Limb (tissue), 2 donors: ENCODE data around the gene PAX9.

ENCODE experiments used
- DNase-seq, 2 donors: peaks; one replicate each; pipeline ENCODE4 v3.0.0-alpha.2; 2016; ENCODE audit errors: extremely low spot score in 2 of 2

The PAX9 gene

GRCh38 chr14:36661506-36662257 lies at the start of gene PAX9:
TSS of gene PAX9 (plus strand) at chr14:36661860. CDS start at chr14:36662090, 230 bp downstream.
- DNase-seq: peak; percentile 85 to 92

- DNase-seq: no peak
These were observed 43.8 kb upstream of the PAX9 start for GRCh38 chr14:36617824-36618223.

- no peak for DNase-seq
These were observed 43.0 kb upstream of the PAX9 start for GRCh38 chr14:36618641-36619040.

GRCh38 chr14:36619131-36619530 lies 42.5 kb upstream of the PAX9 start:
- no peak for DNase-seq

- DNase-seq: no peak
These were observed 41.8 kb upstream of the PAX9 start for GRCh38 chr14:36619853-36620252.

- DNase-seq: no peak
These were observed 36.6 kb upstream of the PAX9 start for GRCh38 chr14:36625014-36625413.

- DNase-seq: no peak
These were observed 36.2 kb upstream of the PAX9 start for GRCh38 chr14:36625436-36625835.

- no peak for DNase-seq
These were observed 35.5 kb upstream of the PAX9 start for GRCh38 chr14:36626151-36626550.

- DNase-seq: no peak
These were observed 33.7 kb upstream of the PAX9 start for GRCh38 chr14:36627981-36628380.

- DNase-seq: no peak
These were observed 28.1 kb upstream of the PAX9 start for GRCh38 chr14:36633580-36633979.

GRCh38 chr14:36646664-36647416 lies 14.8 kb upstream of the PAX9 start:
- peak in 1 of 2 donors; percentile 68 for DNase-seq

GRCh38 chr14:36647417-36647823 lies 14.2 kb upstream of the PAX9 start:
- no peak for DNase-seq

GRCh38 chr14:36647824-36648753 lies 13.6 kb upstream of the PAX9 start:
- DNase-seq: peak; percentile 62 to 76

- DNase-seq: no peak
These were observed 11.6 kb upstream of the PAX9 start for GRCh38 chr14:36649872-36650650.

GRCh38 chr14:36652542-36653201 lies 9.0 kb upstream of the PAX9 start:
- no peak for DNase-seq

- no peak for DNase-seq
These were observed 8.2 kb upstream of the PAX9 start for GRCh38 chr14:36653413-36653812.

- DNase-seq: peak in 1 of 2 donors; percentile 56
These were observed 7.5 kb upstream of the PAX9 start for GRCh38 chr14:36653962-36654793.

- DNase-seq: peak in 1 of 2 donors; percentile 45
These were observed 6.8 kb upstream of the PAX9 start for GRCh38 chr14:36654794-36655381.

GRCh38 chr14:36655571-36655962 lies 6.1 kb upstream of the PAX9 start:
- DNase-seq: no peak
